ENCODE data around the gene TCF23. TPM values are rescaled to one million over a fixed set of nuclear protein-coding genes. Genes with fewer than 3 reads are reported as not detected.
A peak's percentile ranks its signal among the peaks of the same experiment; 100 is the strongest.

Gene TCF23
- polyA plus RNA-seq, 3 donors: not detected

GRCh38 chr2:27137322-27137935, 11.4 kb upstream of the TCF23 start:
- Histone ChIP-seq H3K36me3 (replicated peaks in 1 of 2; ENCODE audit: control insufficient read depth in 1 of 2, insufficient read depth in 2 of 2, low read length in 2 of 2) (peaks cover 5% of the 10 kb centered on the region in 2 donors), H3K4me2 (replicated peaks; ENCODE audit: extremely low read depth, low read length, poor library complexity, severe bottlenecking) (no peak overlapping the region), H3K4me1 (ENCODE audit: control insufficient read depth in 1 of 2, insufficient read depth in 2 of 2, low read length in 2 of 2) (peaks cover 19% of the 10 kb centered on the region in 2 donors), H3K9me3 (replicated peaks in 1 of 2; ENCODE audit: control insufficient read depth in 1 of 2, insufficient read depth in 1 of 2, low read length in 2 of 2) (no peaks in the 10 kb centered on the region), H3K27me3 (ENCODE audit: control insufficient read depth in 2 of 2, insufficient read depth in 2 of 2, low read length in 2 of 2) (no peaks in the 10 kb centered on the region), H3K9ac (ENCODE audit: insufficient read depth, low read length, poor library complexity, severe bottlenecking) (no peak overlapping the region), H2AFZ (ENCODE audit: insufficient read depth, low read depth, low read length, poor library complexity, severe bottlenecking) (no peak overlapping the region), H3K27ac (ENCODE audit: low read depth in 1 of 2, low read length in 2 of 2) (no peak overlapping the region), H3K4me3 (replicated peaks in 1 of 3; ENCODE audit: low read depth in 2 of 3, low read length in 3 of 3) (no peak overlapping the region), H3K79me2 (ENCODE audit: insufficient read depth, low read length) (peaks cover 18% of the 10 kb centered on the region), H4K20me1 (ENCODE audit: insufficient read depth, low read length) (peaks cover 13% of the 10 kb centered on the region)
- no peak for DNase-seq
- Mint-ChIP-seq H3K27me3 (ENCODE audit: low read depth in 3 of 3) (peaks cover 5 to 10% (median 9%) of the 10 kb centered on the region in 3 donors), H3K4me1 (peaks cover 18% of the 10 kb centered on the region), H3K9me3 (no peaks in the 10 kb centered on the region), H3K27ac (peak overlapping the region in 1 of 7 donors; percentile 33), H3K4me3 (no peak overlapping the region), H3K36me3 (peaks cover 9 to 10% of the 10 kb centered on the region in 2 donors)
- WGBS (ENCODE audit: insufficient coverage): 97% methylated on average over 17 of the region's 21 CpGs
- no peak for TF ChIP-seq CTCF (IDR thresholded peaks at IDR 0.05)
- intact Hi-C loops (cut with micrococcal nuclease): no loop called here

- intact Hi-C loops (cut with micrococcal nuclease): no loop called here
- Histone ChIP-seq H3K4me3 (replicated peaks in 1 of 3; ENCODE audit: low read depth in 2 of 3, low read length in 3 of 3) (no peak overlapping the region), H4K20me1 (ENCODE audit: insufficient read depth, low read length) (peaks cover 7% of the 10 kb centered on the region), H3K9me3 (replicated peaks in 1 of 2; ENCODE audit: control insufficient read depth in 1 of 2, insufficient read depth in 1 of 2, low read length in 2 of 2) (no peaks in the 10 kb centered on the region), H3K9ac (ENCODE audit: insufficient read depth, low read length, poor library complexity, severe bottlenecking) (no peak overlapping the region), H3K27ac (ENCODE audit: low read depth in 1 of 2, low read length in 2 of 2) (no peak overlapping the region), H3K36me3 (replicated peaks in 1 of 2; ENCODE audit: control insufficient read depth in 1 of 2, insufficient read depth in 2 of 2, low read length in 2 of 2) (no peaks in the 10 kb centered on the region), H3K27me3 (ENCODE audit: control insufficient read depth in 2 of 2, insufficient read depth in 2 of 2, low read length in 2 of 2) (no peaks in the 10 kb centered on the region), H3K79me2 (ENCODE audit: insufficient read depth, low read length) (peaks cover 13% of the 10 kb centered on the region), H3K4me1 (ENCODE audit: control insufficient read depth in 1 of 2, insufficient read depth in 2 of 2, low read length in 2 of 2) (peaks cover 14 to 17% of the 10 kb centered on the region in 2 donors), H3K4me2 (replicated peaks; ENCODE audit: extremely low read depth, low read length, poor library complexity, severe bottlenecking) (no peak overlapping the region), H2AFZ (ENCODE audit: insufficient read depth, low read depth, low read length, poor library complexity, severe bottlenecking) (no peak overlapping the region)
- H3K36me3 Mint-ChIP-seq: peaks cover 2 to 3% of the 10 kb centered on the region in 2 donors
- peaks cover 7 to 10% (median 9%) of the 10 kb centered on the region in 3 donors for H3K27me3 Mint-ChIP-seq (ENCODE audit: low read depth in 3 of 3)
- no peak overlapping the region for H3K4me3 Mint-ChIP-seq
- H3K4me1 Mint-ChIP-seq: peaks cover 11% of the 10 kb centered on the region
- WGBS (ENCODE audit: insufficient coverage): 77% methylated on average over 5 of the region's 7 CpGs
- H3K9me3 Mint-ChIP-seq: peaks cover 0 to under 1% (median 0%) of the 10 kb centered on the region in 7 donors
- no peak for TF ChIP-seq CTCF (IDR thresholded peaks at IDR 0.05)
- no peak overlapping the region for H3K27ac Mint-ChIP-seq
- DNase-seq: no peak
Measured at GRCh38 chr2:27138111-27138510, 10.7 kb upstream of the TCF23 start.
